Activated effector memory CD4-positive, alpha-beta T cell treated with anti-CD3 and anti-CD28 coated beads, Interleukin-2, amount 50 U/mL, for 16 hours (primary cell): ENCODE measurements around the gene MIA2.
"Not testable (repeated sequence)": the region's sequence is repeated elsewhere in the genome, so short reads cannot be mapped to it uniquely, and the experiment has no call there.

Experiments
- DNase-seq: peaks from one replicate; pipeline ENCODE4 v3.0.0-alpha.2; 2020

The MIA2 gene

GRCh38 chr14:39232554-39233415 lies 930 bp upstream of the MIA2 start:
- no peak for DNase-seq

- DNase-seq, result not testable (repeated sequence)
These were observed 1.3 kb downstream of the MIA2 start for GRCh38 chr14:39234986-39235385.

GRCh38 chr14:39235466-39235865 lies 1.8 kb downstream of the MIA2 start:
- not testable (repeated sequence) for DNase-seq

- no peak for DNase-seq
These were observed 7.1 kb downstream of the MIA2 start for GRCh38 chr14:39240769-39241168.

GRCh38 chr14:39241637-39242036 lies 7.9 kb downstream of the MIA2 start:
- no peak for DNase-seq

- no peak for DNase-seq
These were observed 10.1 kb downstream of the MIA2 start for GRCh38 chr14:39243831-39244230.

GRCh38 chr14:39246618-39247017 lies 12.9 kb downstream of the MIA2 start:
- DNase-seq, result no peak

GRCh38 chr14:39247256-39247655 lies 13.5 kb downstream of the MIA2 start:
- DNase-seq, result no peak

GRCh38 chr14:39251547-39251946 lies 17.8 kb downstream of the MIA2 start:
- DNase-seq, result no peak

- not testable (repeated sequence) for DNase-seq
These were observed 23.7 kb downstream of the MIA2 start for GRCh38 chr14:39257388-39257787.

GRCh38 chr14:39258782-39259545 lies 25.2 kb downstream of the MIA2 start:
- DNase-seq, result no peak

GRCh38 chr14:39260161-39260560 lies 26.4 kb downstream of the MIA2 start:
- not testable (repeated sequence) for DNase-seq

- not testable (repeated sequence) for DNase-seq
These were observed 28.5 kb downstream of the MIA2 start for GRCh38 chr14:39262214-39262613.

- no peak for DNase-seq
These were observed 30.3 kb downstream of the MIA2 start for GRCh38 chr14:39264057-39264456.

GRCh38 chr14:39264558-39264957 lies 30.8 kb downstream of the MIA2 start:
- no peak for DNase-seq

GRCh38 chr14:39265033-39265432 lies 31.3 kb downstream of the MIA2 start:
- DNase-seq, result no peak

- no peak for DNase-seq
These were observed 32.2 kb downstream of the MIA2 start for GRCh38 chr14:39265806-39266524.

GRCh38 chr14:39266525-39266870 lies 32.8 kb downstream of the MIA2 start:
- no peak for DNase-seq

- DNase-seq, result peak; percentile 91
These were observed 33.3 kb downstream of the MIA2 start for GRCh38 chr14:39266871-39267607.

GRCh38 chr14:39267608-39268005 lies 33.9 kb downstream of the MIA2 start:
- DNase-seq, result no peak

- DNase-seq, result no peak
These were observed 34.7 kb downstream of the MIA2 start for GRCh38 chr14:39268393-39268792.

- no peak for DNase-seq
These were observed 39.2 kb downstream of the MIA2 start for GRCh38 chr14:39272918-39273317.

- no peak for DNase-seq
These were observed 41.7 kb downstream of the MIA2 start for GRCh38 chr14:39275395-39275794.
